Measurements from ENCODE around the gene FAM131C.
"Not testable (repeated sequence)": the region's sequence is repeated elsewhere in the genome, so short reads cannot be mapped to it uniquely, and the experiment has no call there.

- not testable (repeated sequence) for TF ChIP-seq CTCF (optimal IDR thresholded peaks at IDR 0.05 in 1 of 3, IDR thresholded peaks at IDR 0.05 in 1 of 3, conservative IDR thresholded peaks at IDR 0.05 in 1 of 3; ENCODE audit: extremely low read depth in 1 of 3, insufficient read depth in 2 of 3, low read length in 3 of 3); EZH2 (IDR thresholded peaks at IDR 0.05; ENCODE audit: low read length)
Measured at GRCh38 chr1:16020878-16021277, 52.6 kb downstream of the FAM131C start.
